ENCODE measurements around the gene ISY1.

Gene ISY1

GRCh38 chr3:129085165-129085715 lies 75.6 kb downstream of the ISY1 start:
- DNase-seq: no peak

DNA sequence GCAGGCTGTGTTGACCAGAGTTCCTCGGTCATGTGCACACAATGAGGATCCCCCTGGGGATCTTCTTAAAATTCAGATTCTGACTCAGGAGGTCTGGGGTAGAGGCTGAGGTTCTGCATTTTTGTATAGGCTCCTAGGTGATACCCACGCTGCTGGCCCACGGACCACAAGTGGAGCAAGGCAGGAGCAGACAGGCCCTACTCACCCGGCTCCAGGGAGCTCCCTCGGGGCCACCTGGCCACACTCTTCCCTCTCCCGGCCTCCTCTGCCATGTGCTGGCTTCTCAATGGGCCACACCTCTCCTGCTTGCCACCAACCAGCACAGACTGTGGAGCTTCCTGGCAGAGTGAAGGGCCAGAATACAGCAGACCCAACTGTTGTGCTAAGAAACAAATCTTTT lies 76.4 kb downstream of the ISY1 start:
- DNase-seq: no peak

- DNase-seq: no peak
These were observed 78.8 kb downstream of the ISY1 start for GRCh38 chr3:129082026-129082425.

DNA sequence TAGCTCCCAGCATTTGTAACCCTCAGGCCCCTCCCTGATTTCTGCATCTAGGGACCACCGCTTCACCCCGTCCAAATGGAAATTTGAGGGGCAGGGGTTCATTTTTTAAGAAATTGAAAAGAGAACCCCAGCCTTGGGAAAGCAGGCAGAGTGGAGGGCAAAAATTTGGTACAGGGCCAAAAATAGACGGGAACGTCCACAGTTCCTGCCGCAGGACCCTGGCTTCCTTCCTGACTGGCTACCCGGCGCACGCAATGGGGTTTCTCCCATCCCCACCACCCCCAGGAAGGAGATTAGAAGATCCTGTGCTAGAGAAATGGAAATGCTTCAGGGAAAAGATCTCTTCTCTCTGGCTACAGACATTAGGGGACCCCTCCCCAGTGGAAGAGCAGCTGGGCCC lies 79.4 kb downstream of the ISY1 start:
- DNase-seq: no peak

DNA sequence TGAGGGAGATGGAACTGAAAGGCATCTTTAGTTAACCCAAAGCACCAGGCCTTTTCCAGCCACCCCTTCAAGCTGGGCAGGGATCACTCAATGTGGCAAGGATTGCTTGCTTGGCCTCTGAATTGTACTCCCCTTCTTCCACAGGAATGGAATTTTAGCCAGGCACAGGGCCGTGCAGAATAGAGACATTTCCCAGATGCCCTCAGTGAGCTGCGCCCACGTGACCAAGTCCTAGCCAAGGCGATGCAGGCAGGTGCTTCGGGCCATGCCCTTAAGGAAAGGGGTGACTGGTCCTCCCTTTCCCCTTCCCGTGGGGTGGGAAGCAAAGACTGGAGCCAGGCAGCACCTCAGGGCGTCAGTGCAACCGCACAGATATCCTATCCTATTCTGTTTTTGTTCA lies 82.4 kb downstream of the ISY1 start:
- DNase-seq: no peak

Data from activated CD4-positive, alpha-beta T cell treated with anti-CD3 and anti-CD28 coated beads, Interleukin-2, Interleukin-6, amounts not matched to agents 100 ng/mL and 50 ng/mL, durations not matched to agents 16 hours and 8 hours (primary cell).